Omental fat pad (tissue), 4 donors: Measurements from ENCODE around the gene PTPRK. TPM values are rescaled to one million over a fixed set of nuclear protein-coding genes. Genes with fewer than 3 reads are reported as not detected.

Experiments
- ATAC-seq: fragments of 150-250 bp; one replicate; pipeline ENCODE4 v1.9.1; 2016; ENCODE audit warnings: mild to moderate bottlenecking, moderate library complexity; ENCODE audit not compliant: low FRiP score
- DNase-seq: peaks from one replicate; pipeline ENCODE4 v3.0.0-alpha.2; 2019; ENCODE audit warnings: low spot score
- CTCF ChIP-seq, 3 donors: fragments of 450-650 bp; IDR thresholded peaks; one replicate each; pipeline ENCODE4 v1.5.1; 2016 to 2017; ENCODE audit warnings: antibody characterized with exemption in 3 of 3, mild to moderate bottlenecking in 3 of 3, moderate library complexity in 2 of 3
- total RNA-seq, 4 donors: library from RNA; depleted of rRNA; stranded (reverse); fragments of >200 nt; gene quantifications; one replicate each; pipeline ENCODE4 v1.1.0, GENCODE V29; 2016

Gene PTPRK
- total RNA-seq, 4 donors from 2014 or later = 16.2 to 32.6 (median 20.9) TPM

- TF ChIP-seq CTCF (IDR thresholded peaks at IDR 0.05) = no peak
- ATAC-seq (no peak), DNase-seq (no peak)
Measured at GRCh38 chr6:128199461-128199860, 320.9 kb downstream of the PTPRK start.

DNA sequence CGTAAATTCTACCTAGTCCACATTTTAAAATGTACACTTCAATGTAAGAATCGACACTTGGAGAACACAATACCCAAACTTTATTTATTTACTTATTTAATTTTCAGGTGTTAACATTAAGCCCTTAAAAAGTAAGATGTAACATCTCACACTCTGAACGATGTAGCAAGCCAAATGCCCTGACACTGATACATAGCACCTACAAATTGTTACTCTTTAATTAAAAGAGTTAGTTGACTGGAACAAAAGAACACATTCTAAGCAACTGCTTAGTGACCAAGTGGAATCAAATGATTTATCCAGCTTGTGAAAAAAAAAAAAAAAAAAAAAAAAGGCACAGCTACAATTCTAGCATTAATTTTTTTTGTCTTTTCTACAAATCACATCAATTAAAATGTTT lies 327.4 kb downstream of the PTPRK start:
- ATAC-seq (no peak), DNase-seq (no peak)
- no peak for TF ChIP-seq CTCF (IDR thresholded peaks at IDR 0.05)

DNA sequence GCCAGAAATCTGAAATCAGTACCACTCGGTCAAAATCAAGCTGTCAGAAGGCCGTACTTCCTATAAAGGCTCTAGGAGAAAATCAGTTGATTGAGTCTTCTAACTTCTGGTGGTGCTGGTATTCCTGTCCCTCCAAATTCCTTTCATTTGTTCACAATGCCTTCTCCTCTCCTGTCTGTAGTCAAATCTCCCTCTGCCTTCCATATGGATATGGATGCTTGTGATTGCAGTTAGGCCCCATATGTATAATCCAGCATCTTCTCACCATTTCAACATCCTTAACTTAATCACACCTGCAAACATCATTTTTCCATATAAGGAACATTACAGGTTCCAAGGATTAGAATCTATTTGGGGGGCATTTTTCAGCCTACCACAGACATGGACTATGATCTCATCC lies 331.7 kb downstream of the PTPRK start:
- ATAC-seq (no peak), DNase-seq (no peak)
- TF ChIP-seq CTCF (IDR thresholded peaks at IDR 0.05) = no peak

GRCh38 chr6:128186729-128187128 lies 333.7 kb downstream of the PTPRK start:
- no peak for TF ChIP-seq CTCF (IDR thresholded peaks at IDR 0.05)
- DNase-seq (no peak), ATAC-seq (no peak)

DNA sequence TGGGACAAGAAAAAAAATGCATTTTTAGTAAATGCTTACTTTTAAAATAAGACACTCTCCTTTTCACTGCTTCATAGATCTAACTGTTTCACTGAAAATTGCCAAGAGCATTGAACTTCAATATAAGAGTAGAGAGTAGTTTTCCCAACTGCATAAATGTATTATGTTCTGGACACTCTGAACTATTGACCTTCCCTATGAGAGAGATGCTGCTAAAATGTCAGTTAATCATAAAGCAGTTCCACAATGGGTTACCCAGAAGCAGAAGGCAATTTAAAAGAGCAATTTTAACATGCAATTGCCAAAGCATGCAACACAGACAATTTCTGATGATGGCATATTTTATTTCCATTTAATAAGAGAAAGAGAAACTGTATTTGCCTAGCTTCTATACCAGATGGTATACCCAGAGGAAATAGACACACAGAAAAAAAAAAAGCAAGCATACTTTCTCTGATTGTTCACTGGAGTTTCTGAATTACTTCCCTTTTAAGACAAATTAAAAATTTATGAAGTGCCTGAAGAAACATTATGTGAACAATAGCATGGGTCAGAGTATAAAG lies 340.4 kb downstream of the PTPRK start:
- no peak for TF ChIP-seq CTCF (IDR thresholded peaks at IDR 0.05)
- no peak for ATAC-seq

GRCh38 chr6:128174724-128175123 lies 345.7 kb downstream of the PTPRK start:
- no peak for DNase-seq
- no peak for TF ChIP-seq CTCF (IDR thresholded peaks at IDR 0.05)
- ATAC-seq = no peak

More for the DNA sequence above, 340.4 kb downstream of the PTPRK start:
- no peak for DNase-seq
